Ishikawa (cell line): ENCODE results near the gene HCST.

ENCODE experiments used
- EGR1 ChIP-seq: IDR thresholded peaks from 2 replicates; pipeline ENCODE4 v1.6.1; 2012
- TAF1 ChIP-seq: IDR thresholded peaks from 2 replicates; pipeline ENCODE4 v1.6.1; 2012; ENCODE audit warnings: low read depth, mild to moderate bottlenecking

DNA sequence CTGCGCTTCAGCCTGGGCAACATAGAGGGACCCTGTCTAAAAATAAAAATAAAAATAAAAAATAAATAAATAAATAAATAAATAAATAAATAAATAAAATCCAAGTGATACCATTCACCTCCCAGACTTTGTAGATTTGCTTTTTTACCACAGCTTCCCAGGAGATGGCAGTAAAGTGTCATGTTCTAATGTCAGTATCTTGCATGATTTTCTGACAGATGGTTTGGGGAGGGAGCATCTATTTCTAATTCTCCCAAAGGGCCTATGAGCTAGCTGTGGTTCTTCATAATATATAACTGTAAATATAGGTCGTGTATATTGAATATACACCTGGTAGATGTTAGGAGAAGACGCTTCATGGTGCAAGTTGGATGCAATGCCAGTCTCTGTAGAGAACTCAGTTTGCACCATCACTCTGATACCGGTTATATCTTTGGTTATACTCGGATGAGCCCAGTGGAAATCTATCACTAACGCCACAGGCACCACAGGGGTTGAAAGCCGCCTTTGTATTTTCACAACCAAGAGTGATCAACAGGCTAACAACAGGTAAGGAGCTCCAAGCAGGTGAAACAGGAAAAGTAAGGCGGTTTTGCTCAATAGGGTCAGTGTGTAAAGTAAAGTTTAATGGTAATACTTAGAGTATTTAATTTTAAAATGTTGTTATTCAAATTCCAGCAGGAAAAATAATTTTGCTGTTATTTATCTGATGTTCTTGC lies 20.1 kb upstream of the HCST start:
- TF ChIP-seq EGR1, result no peak
- no peak for TF ChIP-seq TAF1
